HepG2 (cell line): ENCODE data around the gene KRTAP4-7. TPM values are rescaled to one million over a fixed set of nuclear protein-coding genes. Genes with fewer than 3 reads are reported as not detected.

Experiments
- ATAC-seq: fragments of 200-7000 bp; cut with Tn5 transposase; 3 replicates; pipeline ENCODE4 v1.9.1; 2020; ENCODE audit warnings: mild to moderate bottlenecking, moderate library complexity
- BruUV-seq: library from RNA; stranded (reverse); fragments of 400-500 nt; replicated peaks from 2 replicates; lab custom pipeline; 2021; lab: Mats Ljungman, UMichigan
- CTCF ChIA-PET: fragments of 300-600 bp; formaldehyde crosslinking; extraction: SDS; loops from one replicate; lab custom pipeline; 2021; ENCODE audit warnings: low total read pairs, inconsistent platforms, low intra/inter-chr PET ratio; lab: Yijun Ruan, JAX
- POLR2A ChIA-PET: fragments of 350-600 bp; sonication (Branson Sonifier 250); formaldehyde crosslinking; loops from one replicate; lab custom pipeline; 2020; ENCODE audit warnings: antibody characterized with exemption, inconsistent platforms; lab: Yijun Ruan, JAX
- DNase-seq: peaks from one replicate; pipeline ENCODE4 v3.0.0-alpha.2; 2015; ENCODE audit warnings: low spot score
- FAIRE-seq: peaks from 3 replicates; lab custom pipeline; 2011; peaks lifted over from hg19 to GRCh38; lab: Jason Lieb, UNC
- H2AFZ ChIP-seq: one replicate; pipeline ENCODE4 v1.6.1; 2011; ENCODE audit warnings: low read length, inconsistent platforms
- H3K27ac ChIP-seq: fragments of 300-600 bp; 3 replicates; pipeline ENCODE4 v1.8.0; 2011; ENCODE audit warnings: mixed run types, mild to moderate bottlenecking, mixed read lengths, low read length, inconsistent platforms; ENCODE audit not compliant: insufficient read depth; ENCODE audit errors: extremely low read length
- H3K27me3 ChIP-seq, 2 experiments: fragments of 200-600 bp in 1 of 2; 2 replicates in 1 of 2; 3 replicates in 1 of 2; pipeline versions ENCODE4 v1.6.0 to v1.8.0; 2011; ENCODE audit warnings: low read length in 2 of 2, mild to moderate bottlenecking in 2 of 2, moderate library complexity in 2 of 2, inconsistent platforms in 1 of 2; ENCODE audit not compliant: insufficient read depth in 2 of 2, control insufficient read depth in 1 of 2
- H3K36me3 ChIP-seq, 2 experiments: fragments of 200-600 bp in 1 of 2; replicated peaks in 1 of 2; 2 replicates in 1 of 2; 3 replicates in 1 of 2; pipeline versions ENCODE4 v1.5.1 to v1.8.0; 2011; ENCODE audit warnings: low read length in 2 of 2, inconsistent platforms in 1 of 2; ENCODE audit not compliant: insufficient read depth in 2 of 2, control insufficient read depth in 1 of 2
- H3K4me1 ChIP-seq: 2 replicates; pipeline ENCODE4 v1.5.1; 2012; ENCODE audit warnings: low read length, inconsistent platforms; ENCODE audit not compliant: insufficient read depth
- H3K4me2 ChIP-seq: 2 replicates; pipeline ENCODE4 v1.6.0; 2011; ENCODE audit warnings: low read depth, low read length, inconsistent platforms
- H3K4me3 ChIP-seq, 3 experiments: fragments of 200-600 bp in 1 of 3; sonication (generic), shearing (Covaris generic) in 1 of 3; replicated peaks in 1 of 3; 2 replicates each; pipeline ENCODE4 v1.5.1; 2011 to 2016; ENCODE audit warnings: low read length in 3 of 3, inconsistent platforms in 2 of 3, low read depth in 2 of 3, mild to moderate bottlenecking in 2 of 3, control low read depth in 1 of 3, mixed read lengths in 1 of 3; ENCODE audit not compliant: insufficient read depth in 1 of 3
- H3K79me2 ChIP-seq: one replicate; pipeline ENCODE4 v1.6.1; 2011; ENCODE audit warnings: low read length, inconsistent platforms; ENCODE audit not compliant: insufficient read depth
- H3K9ac ChIP-seq: 2 replicates; pipeline ENCODE4 v1.6.0; 2011; ENCODE audit warnings: mild to moderate bottlenecking, low read depth, low read length, inconsistent platforms; ENCODE audit not compliant: insufficient read depth
- H3K9me3 ChIP-seq: 2 replicates; pipeline ENCODE4 v1.5.1; 2012; ENCODE audit warnings: mild to moderate bottlenecking, low read length
- H4K20me1 ChIP-seq: 2 replicates; pipeline ENCODE4 v1.6.0; 2011; ENCODE audit warnings: inconsistent platforms, mild to moderate bottlenecking, low read length, moderate library complexity; ENCODE audit not compliant: insufficient read depth
- BRD4 ChIP-seq: sonication (generic); formaldehyde crosslinking; IDR thresholded peaks from 2 replicates; pipeline ENCODE4 v1.4.0; 2020; ENCODE audit warnings: missing genetic modification reagents
- CBX2 ChIP-seq, 2 experiments: fragments of 200-600 bp in 1 of 2; sonication (generic); formaldehyde crosslinking in 1 of 2; IDR thresholded peaks; 2 replicates each; pipeline versions ENCODE4 v1.7.0 to v1.8.1; 2018 to 2022; ENCODE audit warnings: low read depth in 2 of 2, low read length in 1 of 2, mild to moderate bottlenecking in 1 of 2, missing genetic modification reagents in 1 of 2
- ISL2 ChIP-seq: sonication (generic); formaldehyde crosslinking; IDR thresholded peaks from 2 replicates; pipeline ENCODE4 v1.5.0; 2020; ENCODE audit warnings: missing genetic modification reagents
- KLF11 ChIP-seq: IDR thresholded peaks from 2 replicates; pipeline ENCODE4 v1.6.1; 2016; ENCODE audit warnings: missing compliant biosample characterization
- MBNL3 ChIP-seq: fragments of 250-450 bp; sonication (Bioruptor Pico); conservative IDR thresholded peaks from 2 replicates; pipeline ENCODE4 v1.8.0; 2022; ENCODE audit warnings: mild to moderate bottlenecking, inconsistent platforms
- PITX1 ChIP-seq: sonication (generic); formaldehyde crosslinking; IDR thresholded peaks from 2 replicates; pipeline ENCODE4 v1.5.1; 2020; ENCODE audit warnings: mild to moderate bottlenecking, missing genetic modification reagents
- SIX4 ChIP-seq: sonication (generic); formaldehyde crosslinking; IDR thresholded peaks from 2 replicates; pipeline ENCODE4 v1.4.0; 2020; ENCODE audit warnings: missing genetic modification reagents
- SMARCC2 ChIP-seq: fragments of 450-650 bp; IDR thresholded peaks from 2 replicates; pipeline ENCODE4 v1.6.1; 2017; ENCODE audit warnings: antibody characterized with exemption, mild to moderate bottlenecking
- YEATS4 ChIP-seq: sonication (generic); formaldehyde crosslinking; IDR thresholded peaks from 2 replicates; pipeline ENCODE4 v1.4.0; 2020; ENCODE audit warnings: missing genetic modification reagents, borderline replicate concordance
- ZFP41 ChIP-seq: sonication (generic); formaldehyde crosslinking; IDR thresholded peaks from 2 replicates; pipeline ENCODE4 v1.4.0; 2020; ENCODE audit warnings: mild to moderate bottlenecking, missing genetic modification reagents, borderline replicate concordance
- ZMYM3 ChIP-seq: sonication (generic); formaldehyde crosslinking; IDR thresholded peaks from 2 replicates; pipeline ENCODE4 v1.5.1; 2020; ENCODE audit warnings: mild to moderate bottlenecking, missing genetic modification reagents
- ZNF12 ChIP-seq: sonication (generic); formaldehyde crosslinking; IDR thresholded peaks from 2 replicates; pipeline ENCODE4 v1.5.0; 2020; ENCODE audit warnings: missing genetic modification reagents
- ZNF124 ChIP-seq: sonication (generic); formaldehyde crosslinking; IDR thresholded peaks from 2 replicates; pipeline ENCODE4 v1.4.0; 2020; ENCODE audit warnings: missing genetic modification reagents
- ZNF367 ChIP-seq: sonication (generic); formaldehyde crosslinking; IDR thresholded peaks from 2 replicates; pipeline ENCODE4 v1.4.0; 2020; ENCODE audit warnings: missing genetic modification reagents, borderline replicate concordance
- ZNF446 ChIP-seq: sonication (generic); formaldehyde crosslinking; IDR thresholded peaks from 2 replicates; pipeline ENCODE4 v1.5.0; 2020; ENCODE audit warnings: mild to moderate bottlenecking, missing genetic modification reagents
- ZNF552 ChIP-seq: sonication (generic); formaldehyde crosslinking; IDR thresholded peaks from 2 replicates; pipeline ENCODE4 v1.9.0; 2022; ENCODE audit warnings: missing genetic modification reagents, mild to moderate bottlenecking, borderline replicate concordance
- ZNF605 ChIP-seq: sonication (generic); formaldehyde crosslinking; IDR thresholded peaks from 2 replicates; pipeline ENCODE4 v1.8.0; 2022; ENCODE audit warnings: mild to moderate bottlenecking, missing genetic modification reagents
- ZNF788 ChIP-seq: sonication (generic); formaldehyde crosslinking; IDR thresholded peaks from 2 replicates; pipeline ENCODE4 v1.5.0; 2020; ENCODE audit warnings: mild to moderate bottlenecking, missing genetic modification reagents, borderline replicate concordance
- WGBS: methylation state at CpG from one replicate; pipeline ENCODE4 v1.1.6; 2017; ENCODE audit warnings: low lambda C conversion rate; 5-methylcytosine and 5-hydroxymethylcytosine counted together
- in situ Hi-C: cut with HindIII; loops from 2 replicates; pipeline ENCODE4 v1.10.0; 2017; ENCODE audit warnings: low pct_unique_long_range_greater_than_20kb; ENCODE audit not compliant: extremely low pct_ligation_motif_present
- intact Hi-C: fragments of 100-400 bp; cut with micrococcal nuclease; formaldehyde crosslinking; loops from one replicate; pipeline ENCODE4 v1.10.0; 2022; ENCODE audit not compliant: unreplicated experiment
- polyA plus RNA-seq, 8 experiments: library from polyadenylated mRNA; depleted of rRNA in 3 of 8; stranded (reverse) in 7 of 8; unstranded in 1 of 8; fragments of >200 nt; fragmentation: Illumina TruSeq in 4 of 8; extraction: Trizol in 4 of 8; gene quantifications; 2 replicates each; pipeline versions ENCODE4 v1.2.1 to v1.2.3, GENCODE V29; 2011 to 2016; ENCODE audit warnings: low read depth in 4 of 8, missing spikeins in 1 of 8, mixed read lengths in 1 of 8; ENCODE audit not compliant: insufficient read depth in 1 of 8
- total RNA-seq, 5 experiments: library from RNA; depleted of rRNA; stranded (reverse); fragments of >200 nt; fragmentation: Illumina TruSeq; extraction: Trizol; gene quantifications; 2 replicates each; pipeline ENCODE4 v1.2.3, GENCODE V29; 2016; ENCODE audit warnings: low read depth in 1 of 5

KRTAP4-7 gene
- total and polyA plus RNA-seq, 2 of the 13 experiments (the other 11 are each of a cell fraction or from before 2014, with no cell fraction given) = not detected

DNA sequence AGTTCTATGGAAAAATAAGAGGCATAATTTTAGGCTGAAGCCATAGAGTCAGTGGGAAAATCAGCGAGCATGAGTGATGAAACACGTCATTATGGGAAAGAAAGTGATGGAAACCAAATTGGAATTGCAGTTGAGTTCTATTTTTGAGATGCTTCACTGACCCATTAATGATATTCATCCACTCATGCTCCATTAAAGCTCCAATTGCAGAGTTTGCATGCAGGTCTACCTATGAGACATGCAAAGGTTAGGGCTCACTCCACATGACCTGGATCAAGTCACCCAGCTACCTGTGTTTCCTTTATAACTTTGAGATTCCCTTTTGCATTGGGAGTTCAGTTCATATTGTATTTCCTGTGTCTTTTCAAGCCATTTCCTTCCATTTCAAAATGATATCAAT is 10.3 kb upstream of the KRTAP4-7 start:
- in situ Hi-C loops = no loop called here
- Histone ChIP-seq H4K20me1 (no peaks in the 10 kb centered on the region), H3K4me2 (no peak overlapping the region), H2AFZ (no peak overlapping the region), H3K9ac (no peak overlapping the region), H3K36me3 (no peaks in the 10 kb centered on the region), H3K79me2 (no peaks in the 10 kb centered on the region), H3K4me3 (no peak overlapping the region), H3K9me3 (no peaks in the 10 kb centered on the region), H3K27ac (no peak overlapping the region), H3K4me1 (no peaks in the 10 kb centered on the region), H3K27me3 (peaks cover 0 to 5% of the 10 kb centered on the region in 2 experiments; a peak in 1 of 5 replicates)
- POLR2A ChIA-PET = no interaction called here
- DNase-seq (no peak), ATAC-seq (no peak), FAIRE-seq (no peak)
- WGBS = 73% methylated on average over 2 of the region's 2 CpGs
- intact Hi-C loops = no loop called here
- no TSS peak for BruUV-seq
- CTCF ChIA-PET = no interaction called here
- TF ChIP-seq ZNF367 = no peak
- TF ChIP-seq ZNF788 (CRISPR knock-in tag) = no peak
- no peak for TF ChIP-seq SMARCC2
- no peak for TF ChIP-seq PITX1
- no peak for TF ChIP-seq KLF11 (CRISPR knock-in tag)
- TF ChIP-seq MBNL3 = no peak
- TF ChIP-seq ZNF552 (CRISPR knock-in tag) = no peak
- no peak for TF ChIP-seq BRD4
- no peak for TF ChIP-seq ZNF605 (CRISPR knock-in tag)
- TF ChIP-seq ISL2 (CRISPR knock-in tag) = no peak
- no peak for TF ChIP-seq ZNF124 (CRISPR knock-in tag)
- TF ChIP-seq YEATS4 (CRISPR knock-in tag) = no peak
- no peak for TF ChIP-seq ZNF12 (CRISPR knock-in tag)
- no peak for TF ChIP-seq ZFP41 (CRISPR knock-in tag)
- TF ChIP-seq ZNF446 (CRISPR knock-in tag) = no peak
- no peak for TF ChIP-seq SIX4 (CRISPR knock-in tag)
- no peak for TF ChIP-seq ZMYM3 (CRISPR knock-in tag)
- TF ChIP-seq CBX2 (IDR thresholded peaks at IDR 0.05; ENCODE audit: low read depth, low read length) = no peak
- TF ChIP-seq CBX2 (CRISPR knock-in tag; IDR thresholded peaks at IDR 0.05; ENCODE audit: low read depth) = no peak
